Bronchial epithelial cell (primary cell): ENCODE results near the gene IRF4. TPM values are rescaled to one million over a fixed set of nuclear protein-coding genes. Genes with fewer than 3 reads are reported as not detected.
A peak's percentile ranks its signal among the peaks of the same experiment; 100 is the strongest.

ENCODE experiments used
- DNase-seq: peaks from one replicate; pipeline ENCODE4 v3.0.0-alpha.2; 2010; ENCODE audit warnings: low read depth
- FAIRE-seq: peaks from 2 replicates; lab custom pipeline; 2011; peaks lifted over from hg19 to GRCh38; lab: Jason Lieb, UNC
- H3K27me3 ChIP-seq: 2 replicates; pipeline ENCODE4 v1.5.1; 2011; ENCODE audit warnings: low read length; ENCODE audit not compliant: control insufficient read depth, insufficient read depth
- H3K36me3 ChIP-seq: 2 replicates; pipeline ENCODE4 v1.5.1; 2011; ENCODE audit warnings: low read length; ENCODE audit not compliant: control insufficient read depth, insufficient read depth
- H3K4me3 ChIP-seq: 2 replicates; pipeline ENCODE4 v1.5.1; 2011; ENCODE audit warnings: mild to moderate bottlenecking, low read depth, low read length, control low read depth
- total RNA-seq: library from RNA; depleted of rRNA; stranded (reverse); fragments of >200 nt; gene quantifications from 2 replicates; pipeline ENCODE4 v1.2.1, GENCODE V29; 2014
- TF ChIP-seq, protein P1 (sequence below): IDR thresholded peaks from 2 replicates; pipeline ENCODE4 v1.5.1; 2011; ENCODE audit warnings: mild to moderate bottlenecking, moderate library complexity, low read length, control low read depth, inconsistent platforms; ENCODE audit not compliant: insufficient read depth, severe bottlenecking

The IRF4 gene
- total RNA-seq, 1 donor from 2014 or later = not detected

DNA sequence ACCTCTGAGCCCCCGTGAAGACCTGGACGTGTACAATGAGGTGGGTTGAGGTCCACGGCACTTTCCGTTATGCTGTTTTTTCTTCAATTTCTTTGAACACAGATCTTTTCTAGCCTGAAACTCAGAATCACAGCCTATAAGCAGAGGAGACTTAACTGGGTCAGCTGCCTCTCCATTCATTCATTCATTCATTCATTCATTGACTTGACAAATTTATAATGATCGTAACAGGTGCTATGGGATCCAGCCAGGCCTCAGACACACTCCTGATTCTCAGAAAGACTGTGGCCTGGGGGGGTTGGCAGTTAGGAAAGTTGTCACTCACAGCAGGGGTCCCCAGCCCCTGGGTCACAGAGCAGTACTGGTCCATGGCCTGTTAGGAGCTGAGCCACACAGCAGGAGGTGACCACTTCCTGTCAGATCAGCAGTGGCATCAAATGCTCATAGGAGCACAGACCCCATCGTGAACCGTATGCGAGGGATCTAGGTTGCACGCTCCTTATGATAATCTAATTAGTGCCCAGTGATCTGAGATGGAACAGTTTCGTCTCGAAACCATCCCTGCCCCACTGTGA lies 38.6 kb upstream of the IRF4 start:
- FAIRE-seq (peak; percentile 43), DNase-seq (no peak)
- Histone ChIP-seq H3K36me3 (peaks cover 3% of the 10 kb centered on the region), H3K27me3 (no peaks in the 10 kb centered on the region), H3K4me3 (no peak overlapping the region)
- TF ChIP-seq, protein P1, sequence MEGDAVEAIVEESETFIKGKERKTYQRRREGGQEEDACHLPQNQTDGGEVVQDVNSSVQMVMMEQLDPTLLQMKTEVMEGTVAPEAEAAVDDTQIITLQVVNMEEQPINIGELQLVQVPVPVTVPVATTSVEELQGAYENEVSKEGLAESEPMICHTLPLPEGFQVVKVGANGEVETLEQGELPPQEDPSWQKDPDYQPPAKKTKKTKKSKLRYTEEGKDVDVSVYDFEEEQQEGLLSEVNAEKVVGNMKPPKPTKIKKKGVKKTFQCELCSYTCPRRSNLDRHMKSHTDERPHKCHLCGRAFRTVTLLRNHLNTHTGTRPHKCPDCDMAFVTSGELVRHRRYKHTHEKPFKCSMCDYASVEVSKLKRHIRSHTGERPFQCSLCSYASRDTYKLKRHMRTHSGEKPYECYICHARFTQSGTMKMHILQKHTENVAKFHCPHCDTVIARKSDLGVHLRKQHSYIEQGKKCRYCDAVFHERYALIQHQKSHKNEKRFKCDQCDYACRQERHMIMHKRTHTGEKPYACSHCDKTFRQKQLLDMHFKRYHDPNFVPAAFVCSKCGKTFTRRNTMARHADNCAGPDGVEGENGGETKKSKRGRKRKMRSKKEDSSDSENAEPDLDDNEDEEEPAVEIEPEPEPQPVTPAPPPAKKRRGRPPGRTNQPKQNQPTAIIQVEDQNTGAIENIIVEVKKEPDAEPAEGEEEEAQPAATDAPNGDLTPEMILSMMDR = no peak

DNA sequence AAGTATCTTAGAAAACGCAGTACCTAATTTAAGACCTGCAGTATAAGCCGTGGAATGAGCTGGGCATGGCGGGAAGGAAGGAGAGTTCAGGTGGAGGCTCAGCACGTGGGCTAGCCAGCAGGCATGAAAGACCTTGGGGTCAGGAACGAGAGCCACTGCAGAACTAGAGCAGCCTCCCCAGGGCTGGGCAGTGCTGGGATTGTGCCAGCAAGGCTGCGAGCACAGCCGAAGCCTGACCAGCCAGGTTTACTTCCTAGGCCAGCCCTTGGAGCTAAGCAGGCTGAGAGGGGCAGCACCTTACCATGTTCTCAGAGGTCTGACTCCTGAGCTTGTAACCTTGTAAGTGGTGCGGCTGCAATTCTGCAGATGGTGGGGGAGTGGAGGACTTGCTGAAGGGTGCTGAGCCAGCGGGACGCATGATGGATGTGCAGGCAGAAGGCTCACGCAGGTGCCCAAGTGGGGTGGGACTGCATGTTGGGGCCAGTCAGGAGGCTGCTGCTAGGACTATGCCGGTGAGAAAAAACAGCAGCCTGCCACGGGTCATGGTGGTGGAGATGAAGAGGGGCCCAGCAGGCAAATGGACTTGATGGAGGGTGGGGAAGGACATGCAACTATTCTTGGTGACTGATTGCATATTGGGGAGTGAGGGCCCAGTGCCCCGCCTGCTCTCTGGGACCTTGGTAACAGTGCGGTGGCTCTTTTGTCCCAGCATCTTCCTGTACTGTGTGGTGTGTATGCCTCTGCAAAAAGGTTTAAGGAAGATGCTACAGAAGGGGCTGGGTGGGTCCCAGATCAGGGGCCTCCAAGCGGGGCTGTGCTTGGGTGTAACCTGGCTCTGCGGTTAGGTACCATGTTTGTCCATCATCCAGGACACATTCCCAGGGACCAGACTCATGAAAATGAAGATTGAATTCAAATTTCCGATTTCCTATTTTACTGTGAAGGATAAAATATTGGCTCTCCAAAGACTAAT lies 37.6 kb upstream of the IRF4 start:
- TF ChIP-seq, protein P1 = no peak
- DNase-seq (no peak), FAIRE-seq (peak; percentile 55)
- no peaks in the 10 kb centered on the region for H3K36me3 ChIP-seq
- no peaks in the 10 kb centered on the region for H3K27me3 ChIP-seq
- no peak overlapping the region for H3K4me3 ChIP-seq

DNA sequence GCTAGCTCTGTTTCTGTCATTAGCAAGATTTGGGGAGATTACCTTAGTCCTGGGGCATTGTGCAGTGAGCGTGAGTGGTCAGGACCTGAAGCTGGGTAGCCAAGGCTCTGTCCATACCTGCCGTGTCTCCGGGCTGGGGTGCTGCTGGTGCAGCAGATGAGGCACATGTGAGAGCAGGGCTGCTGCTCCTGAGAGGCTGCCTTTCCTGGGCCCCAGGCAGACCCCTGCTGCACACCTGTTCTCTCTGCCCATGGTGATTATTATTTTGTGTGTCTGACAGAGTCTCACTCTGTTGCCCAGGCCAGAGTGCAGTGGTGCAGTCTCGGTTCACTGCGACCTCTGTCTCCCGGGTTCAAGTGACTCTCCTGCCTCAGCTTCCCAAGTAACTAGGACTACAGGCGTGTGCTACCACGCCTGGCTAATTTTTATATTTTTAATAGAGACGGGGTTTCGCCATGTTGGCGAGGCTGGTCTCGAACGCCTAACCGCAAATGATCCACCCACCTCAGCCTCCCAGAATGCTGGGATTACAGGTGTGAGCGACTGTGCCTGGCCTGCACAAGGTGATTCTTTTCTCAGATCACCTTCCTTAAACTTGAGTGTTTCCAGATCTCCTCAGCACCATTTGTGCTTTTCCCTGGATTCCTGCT lies 36.8 kb upstream of the IRF4 start:
- TF ChIP-seq, protein P1 = no peak
- FAIRE-seq = peak; percentile 47
- Histone ChIP-seq H3K36me3 (no peaks in the 10 kb centered on the region), H3K4me3 (no peak overlapping the region), H3K27me3 (no peaks in the 10 kb centered on the region)
- no peak for DNase-seq

DNA sequence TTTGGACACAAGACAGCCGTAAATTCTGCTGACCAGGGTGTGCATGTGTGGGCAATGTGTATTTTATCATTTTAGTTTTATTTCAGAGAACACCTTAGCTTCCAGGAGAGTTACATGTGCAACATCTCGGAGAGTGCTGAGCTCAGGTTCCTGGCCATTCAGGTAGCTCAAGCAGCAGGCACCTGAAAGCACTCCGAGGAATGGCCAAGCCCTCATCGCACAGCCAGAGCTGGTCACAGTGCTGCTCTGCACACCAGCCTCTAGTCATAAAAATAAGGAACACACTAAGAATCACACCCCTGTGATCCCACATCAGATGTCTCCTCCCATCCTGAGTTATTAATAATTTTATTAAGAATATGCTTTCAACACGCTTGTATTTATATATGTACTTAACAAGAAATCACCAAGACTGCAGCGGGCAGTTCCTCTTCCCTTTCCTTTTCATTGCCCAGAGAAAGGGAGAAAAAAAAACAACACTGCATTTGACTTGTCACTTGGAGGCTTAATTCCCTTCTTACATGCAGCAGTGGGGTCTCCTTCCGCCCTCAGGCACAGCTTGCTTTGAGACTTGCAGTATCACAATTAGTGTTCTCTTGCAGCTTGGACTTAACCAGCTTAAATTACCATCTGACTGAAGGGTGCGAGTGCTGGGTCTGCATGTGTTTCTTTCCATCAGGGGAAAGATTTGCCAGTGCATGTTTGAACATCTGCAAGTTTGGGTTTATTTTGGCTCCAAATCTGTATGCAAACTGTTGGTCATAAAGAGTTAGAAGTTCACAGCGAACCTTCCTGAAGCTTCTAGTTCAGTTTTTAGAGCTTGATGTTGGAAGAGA lies 36.0 kb upstream of the IRF4 start:
- TF ChIP-seq, protein P1 = no peak
- no peak for DNase-seq
- no peaks in the 10 kb centered on the region for H3K27me3 ChIP-seq
- H3K4me3 ChIP-seq = no peak overlapping the region
- no peak for FAIRE-seq
- no peaks in the 10 kb centered on the region for H3K36me3 ChIP-seq

DNA sequence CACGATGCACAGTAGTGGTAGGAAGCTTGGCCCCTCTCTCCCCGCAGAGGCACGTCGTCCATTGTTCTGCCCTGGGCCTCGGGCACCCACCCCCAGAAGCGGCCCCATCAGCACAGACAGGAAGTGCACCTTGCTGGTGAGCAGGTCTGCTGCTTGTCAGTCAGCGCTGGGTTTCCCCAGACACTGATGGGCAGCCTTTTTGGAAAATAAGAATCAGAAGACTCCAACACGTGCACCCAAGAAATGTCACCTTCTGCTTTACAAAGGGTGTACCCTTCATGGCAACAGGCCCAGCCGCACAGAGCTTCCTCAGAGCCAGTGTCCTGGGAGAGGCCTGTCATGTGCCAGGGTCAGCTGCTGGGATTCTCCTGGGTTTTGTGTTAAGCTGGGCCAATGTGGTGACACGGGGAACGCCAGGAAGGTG lies 34.7 kb upstream of the IRF4 start:
- H3K36me3 ChIP-seq = no peaks in the 10 kb centered on the region
- no peak overlapping the region for H3K4me3 ChIP-seq
- no peak for DNase-seq
- TF ChIP-seq, protein P1 = no peak
- no peaks in the 10 kb centered on the region for H3K27me3 ChIP-seq
- FAIRE-seq = no peak
